ENCODE results near the gene CYFIP1.

CYFIP1 gene

GRCh38 chr15:22844421-22845288 lies 135.5 kb downstream of the CYFIP1 start:
- in situ Hi-C loops (cut with HindIII; ENCODE audit: low sequenced_read_pairs) = no loop called here
- DNase-seq (ENCODE audit: low read depth, low spot score) = no peak
- TF ChIP-seq CTCF (IDR thresholded peaks at IDR 0.05; ENCODE audit: low read depth, low read length) = no peak
- H3K4me3 ChIP-seq (ENCODE audit: low read depth, low read length) = no peak overlapping the region

- no peak for TF ChIP-seq CTCF (IDR thresholded peaks at IDR 0.05; ENCODE audit: low read depth, low read length)
- H3K4me3 ChIP-seq (ENCODE audit: low read depth, low read length) = peak overlapping the region; percentile 95
- in situ Hi-C loops (cut with HindIII; ENCODE audit: low sequenced_read_pairs) = no loop called here
- peak; percentile 14 for DNase-seq (ENCODE audit: low read depth, low spot score)
Measured at GRCh38 chr15:22839046-22839695, 141.0 kb downstream of the CYFIP1 start.

GRCh38 chr15:22838292-22839042 lies 141.7 kb downstream of the CYFIP1 start, which contains the start of gene NIPA2:
TSS of gene NIPA2 (plus strand) at chr15:22838666. CDS start at chr15:22851732, 13,066 bp downstream.
- DNase-seq (ENCODE audit: low read depth, low spot score) = peak; percentile 99
- H3K4me3 ChIP-seq (ENCODE audit: low read depth, low read length) = peak within 1 kb of the TSS; percentile 95
- TF ChIP-seq CTCF (IDR thresholded peaks at IDR 0.05; ENCODE audit: low read depth, low read length) = no peak
- in situ Hi-C loops (cut with HindIII; ENCODE audit: low sequenced_read_pairs) = no loop called here

GRCh38 chr15:22831473-22831872 lies 148.7 kb downstream of the CYFIP1 start:
- TF ChIP-seq CTCF (IDR thresholded peaks at IDR 0.05; ENCODE audit: low read depth, low read length) = no peak
- DNase-seq (ENCODE audit: low read depth, low spot score) = peak; percentile 58
- in situ Hi-C loops (cut with HindIII; ENCODE audit: low sequenced_read_pairs) = no loop called here
- H3K4me3 ChIP-seq (ENCODE audit: low read depth, low read length) = no peak overlapping the region

- H3K4me3 ChIP-seq (ENCODE audit: low read depth, low read length) = no peak overlapping the region
- no peak for TF ChIP-seq CTCF (IDR thresholded peaks at IDR 0.05; ENCODE audit: low read depth, low read length)
- no peak for DNase-seq (ENCODE audit: low read depth, low spot score)
- in situ Hi-C loops (cut with HindIII; ENCODE audit: low sequenced_read_pairs) = no loop called here
Measured at GRCh38 chr15:22827125-22827524, 153.0 kb downstream of the CYFIP1 start.

GRCh38 chr15:22823495-22824128 lies 156.6 kb downstream of the CYFIP1 start:
- DNase-seq (ENCODE audit: low read depth, low spot score) = no peak
- in situ Hi-C loops (cut with HindIII; ENCODE audit: low sequenced_read_pairs) = no loop called here
- no peak overlapping the region for H3K4me3 ChIP-seq (ENCODE audit: low read depth, low read length)
- TF ChIP-seq CTCF (IDR thresholded peaks at IDR 0.05; ENCODE audit: low read depth, low read length) = no peak
